SK-N-SH (cell line): ENCODE results near the gene ZNF549. TPM values are rescaled to one million over a fixed set of nuclear protein-coding genes. Genes with fewer than 3 reads are reported as not detected.
A peak's percentile ranks its signal among the peaks of the same experiment; 100 is the strongest.

ENCODE experiments used
- CTCF ChIA-PET: fragments of 300-600, 350-600 bp; formaldehyde crosslinking; extraction: SDS; loops from one replicate; lab custom pipeline; 2021; lab: Yijun Ruan, JAX
- POLR2A ChIA-PET: fragments of 350-600 bp; sonication (Branson Sonifier 250); formaldehyde crosslinking; extraction: SDS; loops from one replicate; lab custom pipeline; 2020; ENCODE audit warnings: antibody characterized with exemption, inconsistent platforms; lab: Yijun Ruan, JAX
- DNase-seq: peaks from one replicate; pipeline ENCODE4 v3.0.0; 2012
- H2AFZ ChIP-seq: fragments of 200-600 bp; sonication (generic); 2 replicates; pipeline ENCODE4 v1.8.1; 2016; ENCODE audit warnings: antibody characterized with exemption, mild to moderate bottlenecking, low read depth
- H3F3A ChIP-seq: fragments of 200-600 bp; sonication (generic); replicated peaks from 2 replicates; pipeline ENCODE3; 2016; ENCODE audit warnings: antibody characterized with exemption, mild to moderate bottlenecking; ENCODE audit not compliant: insufficient read depth
- H3K27ac ChIP-seq, 2 experiments: fragments of 200-500 bp in 1 of 2; fragments of 200-600 bp in 1 of 2; sonication (Bioruptor generic) in 1 of 2; sonication (generic), shearing (Covaris generic) in 1 of 2; 2 replicates each; pipeline versions ENCODE4 v1.5.1 to v1.6.1; 2014 to 2016; ENCODE audit warnings: low read depth in 2 of 2, inconsistent platforms in 1 of 2, low read length in 1 of 2, mild to moderate bottlenecking in 1 of 2, mixed read lengths in 1 of 2
- H3K27me3 ChIP-seq: fragments of 200-600 bp; sonication (generic), shearing (Covaris generic); 2 replicates; pipeline ENCODE4 v1.6.1; 2016; ENCODE audit warnings: mixed run types; ENCODE audit not compliant: insufficient read depth
- H3K36me3 ChIP-seq, 2 experiments: fragments of 200-500 bp in 1 of 2; fragments of 200-600 bp in 1 of 2; sonication (Bioruptor generic) in 1 of 2; sonication (generic) in 1 of 2; replicated peaks in 1 of 2; 2 replicates each; pipeline versions ENCODE3 to v1.5.1; 2014 to 2016; ENCODE audit warnings: low read length in 1 of 2, mild to moderate bottlenecking in 1 of 2; ENCODE audit not compliant: insufficient read depth in 2 of 2, control insufficient read depth in 1 of 2
- H3K4me1 ChIP-seq, 2 experiments: fragments of 200-500 bp in 1 of 2; fragments of 200-600 bp in 1 of 2; sonication (Bioruptor generic) in 1 of 2; sonication (generic), shearing (Covaris generic) in 1 of 2; 2 replicates each; pipeline versions ENCODE4 v1.5.1 to v1.6.1; 2014 to 2016; ENCODE audit warnings: low read depth in 1 of 2, low read length in 1 of 2, mixed run types in 1 of 2; ENCODE audit not compliant: insufficient read depth in 2 of 2, control insufficient read depth in 1 of 2
- H3K4me2 ChIP-seq: fragments of 200-600 bp; sonication (generic), shearing (Covaris generic); 2 replicates; pipeline ENCODE4 v1.6.1; 2017; ENCODE audit warnings: mixed run types
- H3K4me3 ChIP-seq, 2 experiments: fragments of 200-500 bp in 1 of 2; fragments of 200-600 bp in 1 of 2; sonication (Bioruptor generic) in 1 of 2; sonication (generic), shearing (Covaris generic) in 1 of 2; 2 replicates each; pipeline versions ENCODE4 v1.5.1 to v1.8.1; 2014 to 2016; ENCODE audit warnings: low read depth in 2 of 2, inconsistent platforms in 1 of 2, low read length in 1 of 2, mild to moderate bottlenecking in 1 of 2, mixed read lengths in 1 of 2, moderate library complexity in 1 of 2
- H3K79me2 ChIP-seq: fragments of 200-600 bp; sonication (generic); 2 replicates; pipeline ENCODE4 v1.8.1; 2017; ENCODE audit warnings: mild to moderate bottlenecking; ENCODE audit not compliant: insufficient read depth
- H3K9ac ChIP-seq: fragments of 200-600 bp; sonication (generic); 2 replicates; pipeline ENCODE4 v1.6.1; 2017; ENCODE audit warnings: mixed run types
- H3K9me2 ChIP-seq: fragments of 200-600 bp; sonication (generic); 2 replicates; pipeline ENCODE4 v1.6.1; 2017; ENCODE audit warnings: mixed run types
- H3K9me3 ChIP-seq: fragments of 200-600 bp; sonication (generic); 2 replicates; pipeline ENCODE4 v1.6.1; 2017; ENCODE audit warnings: mixed run types, mild to moderate bottlenecking, moderate library complexity
- H4K20me1 ChIP-seq: fragments of 200-600 bp; sonication (generic); 2 replicates; pipeline ENCODE4 v1.6.1; 2017; ENCODE audit warnings: mild to moderate bottlenecking, mixed run types; ENCODE audit not compliant: insufficient read depth
- ELF1 ChIP-seq: IDR thresholded peaks from 2 replicates; pipeline ENCODE4 v1.4.0; 2012
- EZH2phosphoT487 ChIP-seq: fragments of 200-600 bp; sonication (generic); IDR thresholded peaks from 2 replicates; pipeline ENCODE4 v1.6.1; 2017; ENCODE audit warnings: low read depth, mixed run types, mild to moderate bottlenecking, antibody characterized with exemption, moderate library complexity, borderline replicate concordance
- GABPA ChIP-seq: IDR thresholded peaks from 2 replicates; pipeline ENCODE4 v1.4.0; 2012; ENCODE audit warnings: low read depth, mild to moderate bottlenecking
- MEF2A ChIP-seq: IDR thresholded peaks from 2 replicates; pipeline ENCODE4 v1.4.0; 2012; ENCODE audit warnings: low read depth, borderline replicate concordance
- MXI1 ChIP-seq: IDR thresholded peaks from 2 replicates; pipeline ENCODE4 v1.6.1; 2012; ENCODE audit warnings: mild to moderate bottlenecking, low read depth, low read length, improper control_type of control experiment
- NRF1 ChIP-seq: IDR thresholded peaks from 2 replicates; pipeline ENCODE4 v1.6.1; 2012; ENCODE audit warnings: low read depth, mild to moderate bottlenecking, low read length
- RAD21 ChIP-seq: IDR thresholded peaks from 2 replicates; pipeline ENCODE4 v1.6.1; 2012; ENCODE audit warnings: mild to moderate bottlenecking, low read length
- RCOR1 ChIP-seq: fragments of 150-350 bp; IDR thresholded peaks from 2 replicates; pipeline ENCODE4 v1.6.1; 2017; ENCODE audit warnings: antibody characterized with exemption, low read length
- RFX5 ChIP-seq: IDR thresholded peaks from 2 replicates; pipeline ENCODE4 v1.6.1; 2012; ENCODE audit warnings: mild to moderate bottlenecking, improper control_type of control experiment, low read length
- SIN3A ChIP-seq: IDR thresholded peaks from 2 replicates; pipeline ENCODE4 v1.6.1; 2012; ENCODE audit warnings: low read depth, mild to moderate bottlenecking, low read length, moderate library complexity, borderline replicate concordance
- TCF12 ChIP-seq: IDR thresholded peaks from 2 replicates; pipeline ENCODE4 v1.4.0; 2012
- TEAD4 ChIP-seq: IDR thresholded peaks from 2 replicates; pipeline ENCODE4 v1.4.0; 2012; ENCODE audit warnings: mild to moderate bottlenecking, borderline replicate concordance; ENCODE audit not compliant: insufficient read depth
- WGBS: methylation state at CpG from one replicate; pipeline ENCODE4 v1.1.6; 2017; ENCODE audit warnings: low lambda C conversion rate; 5-methylcytosine and 5-hydroxymethylcytosine counted together
- polyA plus RNA-seq, 3 experiments: library from polyadenylated mRNA; depleted of rRNA; stranded (reverse); fragments of >200 nt; gene quantifications; 2 replicates each; pipeline ENCODE4 v1.2.3, GENCODE V29; 2012
- TF ChIP-seq, protein P1 (sequence below): fragments of 150-350 bp; IDR thresholded peaks from 2 replicates; pipeline ENCODE4 v1.6.1; 2016; ENCODE audit warnings: mild to moderate bottlenecking, low read depth, low read length
- TF ChIP-seq, protein P2 (sequence below): fragments of 200-600 bp; sonication (generic); IDR thresholded peaks from 2 replicates; pipeline ENCODE4 v1.6.1; 2017; ENCODE audit warnings: antibody characterized with exemption, mild to moderate bottlenecking, moderate library complexity
- TF ChIP-seq, protein P3 (sequence below): IDR thresholded peaks from 2 replicates; pipeline ENCODE4 v1.6.1; 2012; ENCODE audit warnings: mild to moderate bottlenecking, low read depth, low read length, moderate library complexity
- TF ChIP-seq, protein P4 (sequence below): IDR thresholded peaks from 2 replicates; pipeline ENCODE4 v1.4.0; 2012; ENCODE audit warnings: low read depth, borderline replicate concordance
- TF ChIP-seq, protein P5 (sequence below): IDR thresholded peaks from 2 replicates; pipeline ENCODE4 v1.4.0; 2012; ENCODE audit warnings: low read depth

ZNF549 gene
- polyA plus RNA-seq, 1 of the 3 experiments (the other 2 are of a cell fraction): 2.4 TPM

DNA sequence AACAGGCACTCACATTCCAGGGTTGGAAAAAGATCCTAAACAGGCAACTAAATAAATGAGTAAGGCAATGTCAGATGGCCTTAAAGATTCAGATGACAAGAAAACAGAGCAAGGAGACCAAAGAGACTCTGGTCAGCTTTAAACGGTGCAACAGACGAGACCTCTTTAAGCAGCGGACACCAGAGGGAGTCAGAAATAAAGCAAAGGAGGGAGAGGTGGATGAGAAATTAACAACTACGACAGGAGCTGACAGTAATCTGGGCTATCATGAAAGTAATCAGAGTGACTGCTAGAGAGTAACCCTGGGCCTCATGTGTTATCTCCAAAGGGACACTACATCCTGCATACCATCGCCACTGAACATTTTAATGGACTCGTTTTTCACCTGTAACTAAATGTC is 31.4 kb downstream of the ZNF549 start:
- TF ChIP-seq RFX5 (no peak), TCF12 (no peak)
- H2AFZ ChIP-seq: no peak overlapping the region
- DNase-seq: peak; percentile 29
- no peaks in the 10 kb centered on the region for H3K27me3 ChIP-seq
- H3K4me1 ChIP-seq: peaks cover 0 to 8% of the 10 kb centered on the region in 2 experiments; a peak in 2 of 4 replicates
- H3K4me3 ChIP-seq: peak overlapping the region; percentile 97
- H4K20me1 ChIP-seq: no peaks in the 10 kb centered on the region
- H3K36me3 ChIP-seq: peaks cover 20 to 29% of the 10 kb centered on the region in 2 experiments
- peaks cover 7% of the 10 kb centered on the region; the same call in 1 of the 2 replicates for H3K9me3 ChIP-seq
- H3F3A ChIP-seq: no peaks in the 10 kb centered on the region
- ChIA-PET POLR2A (no interaction called here), CTCF (no interaction called here)
- no peak overlapping the region; a peak in 1 of 4 replicates for H3K27ac ChIP-seq
- H3K79me2 ChIP-seq: peaks cover 33% of the 10 kb centered on the region
- WGBS: 50% methylated on average over 6 of the region's 6 CpGs
- peak overlapping the region; percentile 88 for H3K4me2 ChIP-seq
- H3K9me2 ChIP-seq: no peaks in the 10 kb centered on the region
- H3K9ac ChIP-seq: peak overlapping the region; percentile 75

DNA sequence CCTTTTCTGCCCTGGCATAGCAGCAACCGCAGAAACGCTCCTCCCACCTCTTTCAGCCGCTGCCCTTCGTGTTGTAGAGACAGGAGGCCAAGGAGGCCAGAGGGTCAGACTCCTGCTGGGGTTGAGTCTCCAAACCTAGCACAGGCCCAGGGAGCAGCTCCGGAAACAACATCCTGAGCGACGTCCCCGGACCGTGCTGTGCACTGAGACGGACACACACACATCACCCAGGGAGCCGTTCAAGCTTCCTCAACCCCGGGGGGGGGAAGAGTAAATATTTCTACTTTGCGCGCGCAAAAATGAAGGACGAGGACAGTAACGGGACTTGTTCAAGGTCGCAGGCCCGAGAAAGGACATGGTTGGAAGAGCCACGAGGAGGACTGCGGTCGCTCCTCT is 31.9 kb downstream of the ZNF549 start:
- Histone ChIP-seq H3K27ac (peak overlapping the region; percentile 38 to 48; a peak in 2 of 4 replicates), H3K79me2 (peaks cover 33% of the 10 kb centered on the region), H3K36me3 (peaks cover 20 to 25% of the 10 kb centered on the region in 2 experiments), H3K4me2 (peak overlapping the region; percentile 88), H2AFZ (peak overlapping the region; percentile 75), H4K20me1 (no peaks in the 10 kb centered on the region), H3F3A (no peaks in the 10 kb centered on the region), H3K4me3 (peak overlapping the region; percentile 97), H3K4me1 (peaks cover 0 to 8% of the 10 kb centered on the region in 2 experiments; a peak in 2 of 4 replicates), H3K9me3 (peaks cover 7% of the 10 kb centered on the region; the same call in 1 of the 2 replicates), H3K9ac (peak overlapping the region; percentile 75), H3K9me2 (no peaks in the 10 kb centered on the region), H3K27me3 (no peaks in the 10 kb centered on the region)
- 3% methylated on average over 20 of the region's 22 CpGs for WGBS
- TF ChIP-seq, protein P1, sequence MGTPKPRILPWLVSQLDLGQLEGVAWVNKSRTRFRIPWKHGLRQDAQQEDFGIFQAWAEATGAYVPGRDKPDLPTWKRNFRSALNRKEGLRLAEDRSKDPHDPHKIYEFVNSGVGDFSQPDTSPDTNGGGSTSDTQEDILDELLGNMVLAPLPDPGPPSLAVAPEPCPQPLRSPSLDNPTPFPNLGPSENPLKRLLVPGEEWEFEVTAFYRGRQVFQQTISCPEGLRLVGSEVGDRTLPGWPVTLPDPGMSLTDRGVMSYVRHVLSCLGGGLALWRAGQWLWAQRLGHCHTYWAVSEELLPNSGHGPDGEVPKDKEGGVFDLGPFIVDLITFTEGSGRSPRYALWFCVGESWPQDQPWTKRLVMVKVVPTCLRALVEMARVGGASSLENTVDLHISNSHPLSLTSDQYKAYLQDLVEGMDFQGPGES: no peak
- TF ChIP-seq, protein P2, sequence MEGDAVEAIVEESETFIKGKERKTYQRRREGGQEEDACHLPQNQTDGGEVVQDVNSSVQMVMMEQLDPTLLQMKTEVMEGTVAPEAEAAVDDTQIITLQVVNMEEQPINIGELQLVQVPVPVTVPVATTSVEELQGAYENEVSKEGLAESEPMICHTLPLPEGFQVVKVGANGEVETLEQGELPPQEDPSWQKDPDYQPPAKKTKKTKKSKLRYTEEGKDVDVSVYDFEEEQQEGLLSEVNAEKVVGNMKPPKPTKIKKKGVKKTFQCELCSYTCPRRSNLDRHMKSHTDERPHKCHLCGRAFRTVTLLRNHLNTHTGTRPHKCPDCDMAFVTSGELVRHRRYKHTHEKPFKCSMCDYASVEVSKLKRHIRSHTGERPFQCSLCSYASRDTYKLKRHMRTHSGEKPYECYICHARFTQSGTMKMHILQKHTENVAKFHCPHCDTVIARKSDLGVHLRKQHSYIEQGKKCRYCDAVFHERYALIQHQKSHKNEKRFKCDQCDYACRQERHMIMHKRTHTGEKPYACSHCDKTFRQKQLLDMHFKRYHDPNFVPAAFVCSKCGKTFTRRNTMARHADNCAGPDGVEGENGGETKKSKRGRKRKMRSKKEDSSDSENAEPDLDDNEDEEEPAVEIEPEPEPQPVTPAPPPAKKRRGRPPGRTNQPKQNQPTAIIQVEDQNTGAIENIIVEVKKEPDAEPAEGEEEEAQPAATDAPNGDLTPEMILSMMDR: no peak
- TF ChIP-seq MEF2A (no peak), SIN3A (peak; percentile 4; the same call in 1 of the 2 replicates), RAD21 (no peak), MXI1 (no peak; the same call in 1 of the 2 replicates), NRF1 (no peak), ELF1 (no peak), TEAD4 (no peak), RCOR1 (no peak), GABPA (no peak), EZH2phosphoT487 (no peak)
- TF ChIP-seq, protein P3, sequence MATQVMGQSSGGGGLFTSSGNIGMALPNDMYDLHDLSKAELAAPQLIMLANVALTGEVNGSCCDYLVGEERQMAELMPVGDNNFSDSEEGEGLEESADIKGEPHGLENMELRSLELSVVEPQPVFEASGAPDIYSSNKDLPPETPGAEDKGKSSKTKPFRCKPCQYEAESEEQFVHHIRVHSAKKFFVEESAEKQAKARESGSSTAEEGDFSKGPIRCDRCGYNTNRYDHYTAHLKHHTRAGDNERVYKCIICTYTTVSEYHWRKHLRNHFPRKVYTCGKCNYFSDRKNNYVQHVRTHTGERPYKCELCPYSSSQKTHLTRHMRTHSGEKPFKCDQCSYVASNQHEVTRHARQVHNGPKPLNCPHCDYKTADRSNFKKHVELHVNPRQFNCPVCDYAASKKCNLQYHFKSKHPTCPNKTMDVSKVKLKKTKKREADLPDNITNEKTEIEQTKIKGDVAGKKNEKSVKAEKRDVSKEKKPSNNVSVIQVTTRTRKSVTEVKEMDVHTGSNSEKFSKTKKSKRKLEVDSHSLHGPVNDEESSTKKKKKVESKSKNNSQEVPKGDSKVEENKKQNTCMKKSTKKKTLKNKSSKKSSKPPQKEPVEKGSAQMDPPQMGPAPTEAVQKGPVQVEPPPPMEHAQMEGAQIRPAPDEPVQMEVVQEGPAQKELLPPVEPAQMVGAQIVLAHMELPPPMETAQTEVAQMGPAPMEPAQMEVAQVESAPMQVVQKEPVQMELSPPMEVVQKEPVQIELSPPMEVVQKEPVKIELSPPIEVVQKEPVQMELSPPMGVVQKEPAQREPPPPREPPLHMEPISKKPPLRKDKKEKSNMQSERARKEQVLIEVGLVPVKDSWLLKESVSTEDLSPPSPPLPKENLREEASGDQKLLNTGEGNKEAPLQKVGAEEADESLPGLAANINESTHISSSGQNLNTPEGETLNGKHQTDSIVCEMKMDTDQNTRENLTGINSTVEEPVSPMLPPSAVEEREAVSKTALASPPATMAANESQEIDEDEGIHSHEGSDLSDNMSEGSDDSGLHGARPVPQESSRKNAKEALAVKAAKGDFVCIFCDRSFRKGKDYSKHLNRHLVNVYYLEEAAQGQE: no peak
- TF ChIP-seq, protein P4, sequence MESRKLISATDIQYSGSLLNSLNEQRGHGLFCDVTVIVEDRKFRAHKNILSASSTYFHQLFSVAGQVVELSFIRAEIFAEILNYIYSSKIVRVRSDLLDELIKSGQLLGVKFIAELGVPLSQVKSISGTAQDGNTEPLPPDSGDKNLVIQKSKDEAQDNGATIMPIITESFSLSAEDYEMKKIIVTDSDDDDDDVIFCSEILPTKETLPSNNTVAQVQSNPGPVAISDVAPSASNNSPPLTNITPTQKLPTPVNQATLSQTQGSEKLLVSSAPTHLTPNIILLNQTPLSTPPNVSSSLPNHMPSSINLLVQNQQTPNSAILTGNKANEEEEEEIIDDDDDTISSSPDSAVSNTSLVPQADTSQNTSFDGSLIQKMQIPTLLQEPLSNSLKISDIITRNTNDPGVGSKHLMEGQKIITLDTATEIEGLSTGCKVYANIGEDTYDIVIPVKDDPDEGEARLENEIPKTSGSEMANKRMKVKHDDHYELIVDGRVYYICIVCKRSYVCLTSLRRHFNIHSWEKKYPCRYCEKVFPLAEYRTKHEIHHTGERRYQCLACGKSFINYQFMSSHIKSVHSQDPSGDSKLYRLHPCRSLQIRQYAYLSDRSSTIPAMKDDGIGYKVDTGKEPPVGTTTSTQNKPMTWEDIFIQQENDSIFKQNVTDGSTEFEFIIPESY: no peak
- TF ChIP-seq, protein P5, sequence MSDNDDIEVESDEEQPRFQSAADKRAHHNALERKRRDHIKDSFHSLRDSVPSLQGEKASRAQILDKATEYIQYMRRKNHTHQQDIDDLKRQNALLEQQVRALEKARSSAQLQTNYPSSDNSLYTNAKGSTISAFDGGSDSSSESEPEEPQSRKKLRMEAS: 0 out of 2 replicates have a peak, but pooled peaks have one; percentile 32
- ChIA-PET CTCF (no interaction called here), POLR2A (no interaction called here)
- peak; percentile 54 for DNase-seq
